ENCODE measurements around the gene ZNF804B.

GRCh38 chr7:88885131-88885530 lies 125.6 kb downstream of the ZNF804B start:
- TF ChIP-seq POLR2A (IDR thresholded peaks at IDR 0.05; ENCODE audit: low read depth, low read length): no peak
- TF ChIP-seq POLR2AphosphoS5 (IDR thresholded peaks at IDR 0.05; ENCODE audit: low read depth, low read length): no peak

All from GM12891 (cell line).